H1 (cell line): ENCODE results near the gene GADD45GIP1.

ENCODE experiments used
- BRCA1 ChIP-seq: IDR thresholded peaks from 2 replicates; pipeline ENCODE4 v1.6.1; 2012; ENCODE audit warnings: low read depth, low read length, improper control_type of control experiment
- EP300 ChIP-seq, 2 experiments: IDR thresholded peaks; 1 replicate in 1 of 2; 2 replicates in 1 of 2; pipeline ENCODE4 v1.6.1; 2011 to 2012; ENCODE audit warnings: low read depth in 2 of 2, low read length in 2 of 2, mild to moderate bottlenecking in 2 of 2, borderline replicate concordance in 1 of 2, inconsistent platforms in 1 of 2, moderate library complexity in 1 of 2
- GABPA ChIP-seq: IDR thresholded peaks from 2 replicates; pipeline ENCODE4 v1.6.1; 2011; ENCODE audit warnings: mild to moderate bottlenecking, low read length, moderate library complexity, borderline replicate concordance; ENCODE audit not compliant: insufficient read depth
- GTF2F1 ChIP-seq: IDR thresholded peaks from 2 replicates; pipeline ENCODE4 v1.6.1; 2012; ENCODE audit warnings: low read depth, low read length, improper control_type of control experiment, borderline replicate concordance
- JUND ChIP-seq: IDR thresholded peaks from 2 replicates; pipeline ENCODE4 v1.6.1; 2011; ENCODE audit warnings: mild to moderate bottlenecking, improper control_type of control experiment, low read length
- PHF8 ChIP-seq: fragments of 200-600 bp; sonication (generic); conservative IDR thresholded peaks from 2 replicates; pipeline ENCODE4 v1.7.1; 2012; ENCODE audit warnings: low read depth, mild to moderate bottlenecking, inconsistent platforms, low read length, moderate library complexity
- POLR2A ChIP-seq, 2 experiments: IDR thresholded peaks; 1 replicate in 1 of 2; 2 replicates in 1 of 2; pipeline ENCODE4 v1.6.1; 2011; ENCODE audit warnings: low read depth in 2 of 2, low read length in 2 of 2, mild to moderate bottlenecking in 2 of 2; ENCODE audit errors: control extremely low read depth in 1 of 2
- POLR2AphosphoS5 ChIP-seq: IDR thresholded peaks from 2 replicates; pipeline ENCODE4 v1.6.1; 2011; ENCODE audit warnings: low read depth, low read length
- RXRA ChIP-seq: IDR thresholded peaks from 2 replicates; pipeline ENCODE4 v1.6.1; 2011; ENCODE audit warnings: low read depth, mild to moderate bottlenecking, low read length, moderate library complexity; ENCODE audit not compliant: insufficient read depth
- TAF1 ChIP-seq: IDR thresholded peaks from 2 replicates; pipeline ENCODE4 v1.6.1; 2011; ENCODE audit warnings: mild to moderate bottlenecking, low read depth, low read length
- TEAD4 ChIP-seq: IDR thresholded peaks from 2 replicates; pipeline ENCODE4 v1.6.1; 2012; ENCODE audit warnings: low read depth, low read length, inconsistent platforms, mixed read lengths
- YY1 ChIP-seq: IDR thresholded peaks from 2 replicates; pipeline ENCODE4 v1.6.1; 2011; ENCODE audit warnings: low read depth, mild to moderate bottlenecking, low read length
- TF ChIP-seq, protein P1 (sequence below), 3 experiments: IDR thresholded peaks; 1 replicate in 2 of 3; 2 replicates in 1 of 3; pipeline versions ENCODE4 v1.5.1 to v1.6.1; 2011; ENCODE audit warnings: low read length in 3 of 3, mild to moderate bottlenecking in 3 of 3, inconsistent platforms in 2 of 3, low read depth in 1 of 3, moderate library complexity in 1 of 3; ENCODE audit not compliant: insufficient read depth in 1 of 3; ENCODE audit errors: control extremely low read depth in 1 of 3

DNA sequence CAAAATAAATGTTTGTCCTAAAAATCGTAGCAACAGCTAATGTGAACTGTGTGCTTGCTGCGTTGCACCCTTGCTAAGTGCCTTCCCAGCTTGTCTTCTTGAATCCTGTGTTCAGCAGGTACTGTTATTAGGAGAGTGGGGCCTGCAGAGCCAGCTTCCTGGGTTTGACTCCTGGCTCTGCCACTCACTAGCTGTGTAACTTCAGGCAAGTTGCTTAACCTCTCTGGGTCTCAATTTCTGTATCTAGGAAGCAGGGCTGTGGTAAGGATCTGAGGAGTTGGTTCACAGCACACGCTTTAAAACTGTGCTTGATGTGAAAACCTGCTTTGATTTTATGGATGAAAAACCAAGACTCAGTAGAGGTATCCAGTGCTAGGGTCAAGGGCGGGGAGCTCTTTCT lies 48.2 kb upstream of the GADD45GIP1 start:
- TF ChIP-seq JUND, result no peak
- no peak for TF ChIP-seq POLR2AphosphoS5
- TF ChIP-seq, protein P1, sequence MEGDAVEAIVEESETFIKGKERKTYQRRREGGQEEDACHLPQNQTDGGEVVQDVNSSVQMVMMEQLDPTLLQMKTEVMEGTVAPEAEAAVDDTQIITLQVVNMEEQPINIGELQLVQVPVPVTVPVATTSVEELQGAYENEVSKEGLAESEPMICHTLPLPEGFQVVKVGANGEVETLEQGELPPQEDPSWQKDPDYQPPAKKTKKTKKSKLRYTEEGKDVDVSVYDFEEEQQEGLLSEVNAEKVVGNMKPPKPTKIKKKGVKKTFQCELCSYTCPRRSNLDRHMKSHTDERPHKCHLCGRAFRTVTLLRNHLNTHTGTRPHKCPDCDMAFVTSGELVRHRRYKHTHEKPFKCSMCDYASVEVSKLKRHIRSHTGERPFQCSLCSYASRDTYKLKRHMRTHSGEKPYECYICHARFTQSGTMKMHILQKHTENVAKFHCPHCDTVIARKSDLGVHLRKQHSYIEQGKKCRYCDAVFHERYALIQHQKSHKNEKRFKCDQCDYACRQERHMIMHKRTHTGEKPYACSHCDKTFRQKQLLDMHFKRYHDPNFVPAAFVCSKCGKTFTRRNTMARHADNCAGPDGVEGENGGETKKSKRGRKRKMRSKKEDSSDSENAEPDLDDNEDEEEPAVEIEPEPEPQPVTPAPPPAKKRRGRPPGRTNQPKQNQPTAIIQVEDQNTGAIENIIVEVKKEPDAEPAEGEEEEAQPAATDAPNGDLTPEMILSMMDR (IDR thresholded peaks at IDR 0.05; ENCODE audit: control extremely low read depth in 1 of 3, insufficient read depth in 1 of 3, low read depth in 1 of 3, low read length in 3 of 3), result no peak
- TF ChIP-seq TAF1, result no peak
- TF ChIP-seq GABPA, result no peak
- no peak for TF ChIP-seq GTF2F1
- TF ChIP-seq PHF8, result no peak
- TF ChIP-seq RXRA, result no peak
- TF ChIP-seq YY1, result no peak
- no peak for TF ChIP-seq EP300 (IDR thresholded peaks at IDR 0.05; ENCODE audit: borderline replicate concordance in 1 of 2, low read depth in 2 of 2, low read length in 2 of 2)
- TF ChIP-seq BRCA1, result no peak
- TF ChIP-seq POLR2A (IDR thresholded peaks at IDR 0.05; ENCODE audit: control extremely low read depth in 1 of 2, low read depth in 2 of 2, low read length in 2 of 2), result no peak
- no peak for TF ChIP-seq TEAD4
